HUES48 (cell line): Measurements from ENCODE around the gene DAB1.

ENCODE experiments used
- H3K27ac ChIP-seq: one replicate; pipeline ENCODE4 v1.7.0; 2013; ENCODE audit warnings: low read depth, low read length, inconsistent platforms
- H3K27me3 ChIP-seq: 2 replicates; pipeline ENCODE4 v1.6.1; 2013; ENCODE audit warnings: mild to moderate bottlenecking, low read length; ENCODE audit not compliant: control insufficient read depth, insufficient read depth
- H3K36me3 ChIP-seq: 2 replicates; pipeline ENCODE4 v1.6.1; 2013; ENCODE audit warnings: low read length; ENCODE audit not compliant: control insufficient read depth, insufficient read depth
- H3K4me1 ChIP-seq: 2 replicates; pipeline ENCODE4 v1.6.1; 2013; ENCODE audit warnings: mild to moderate bottlenecking, low read length; ENCODE audit not compliant: control insufficient read depth, insufficient read depth
- H3K4me3 ChIP-seq: 2 replicates; pipeline ENCODE4 v1.5.1; 2013; ENCODE audit warnings: mild to moderate bottlenecking, low read depth, low read length
- H3K9ac ChIP-seq: 2 replicates; pipeline ENCODE4 v1.6.1; 2013; ENCODE audit warnings: mild to moderate bottlenecking, low read depth, low read length, moderate library complexity
- H3K9me3 ChIP-seq: 2 replicates; pipeline ENCODE4 v1.6.1; 2013; ENCODE audit warnings: low read length; ENCODE audit not compliant: control insufficient read depth, insufficient read depth

The DAB1 gene

DNA sequence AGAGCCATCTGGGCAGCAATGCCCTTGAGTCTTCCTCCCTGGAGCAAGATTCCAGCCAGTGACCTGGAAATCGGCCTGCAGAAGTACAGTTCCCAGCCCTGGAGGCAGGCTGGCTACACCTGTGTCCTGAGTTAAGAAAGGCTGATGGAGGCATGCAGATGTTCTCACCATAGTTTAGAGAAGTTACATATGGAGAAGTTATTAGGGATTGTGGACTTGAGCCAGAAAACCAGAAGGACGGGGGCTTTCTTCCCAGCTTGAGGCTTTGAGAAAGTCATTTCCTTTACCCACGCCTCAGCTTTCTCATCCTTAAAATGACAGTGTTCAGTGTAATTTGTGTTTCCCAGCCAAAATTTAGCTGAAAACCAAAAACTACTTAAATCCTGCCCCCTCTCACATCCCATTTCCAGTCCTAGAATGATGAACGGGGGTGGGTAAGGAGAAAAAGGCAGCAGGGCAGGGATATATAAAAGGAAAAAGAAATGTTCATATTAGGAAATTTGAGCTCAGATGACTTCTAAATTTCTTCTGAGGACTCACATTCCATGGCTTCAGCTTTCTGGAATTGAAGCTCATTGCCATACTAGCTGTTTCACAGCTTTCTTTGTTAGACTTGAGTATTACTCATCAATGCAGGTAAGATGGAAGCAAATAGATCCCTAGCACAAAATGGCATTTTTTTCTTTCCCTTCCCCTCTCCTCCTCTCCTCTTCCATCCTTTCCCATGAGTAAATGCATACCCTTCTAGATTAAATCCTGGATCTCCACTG lies 443.7 kb downstream of the DAB1 start:
- Histone ChIP-seq H3K9ac (no peak overlapping the region), H3K27ac (no peak overlapping the region), H3K9me3 (no peaks in the 10 kb centered on the region), H3K4me1 (no peaks in the 10 kb centered on the region), H3K4me3 (no peak overlapping the region), H3K36me3 (no peaks in the 10 kb centered on the region), H3K27me3 (no peaks in the 10 kb centered on the region)

GRCh38 chr1:56978819-56979218 lies 445.0 kb downstream of the DAB1 start:
- Histone ChIP-seq H3K4me3 (no peak overlapping the region), H3K9me3 (no peaks in the 10 kb centered on the region), H3K36me3 (no peaks in the 10 kb centered on the region), H3K9ac (no peak overlapping the region), H3K27ac (no peak overlapping the region), H3K27me3 (no peaks in the 10 kb centered on the region), H3K4me1 (no peaks in the 10 kb centered on the region)

GRCh38 chr1:56977910-56978309 lies 445.9 kb downstream of the DAB1 start:
- Histone ChIP-seq H3K9me3 (no peaks in the 10 kb centered on the region), H3K27ac (no peak overlapping the region), H3K4me1 (no peaks in the 10 kb centered on the region), H3K27me3 (no peaks in the 10 kb centered on the region), H3K4me3 (no peak overlapping the region), H3K9ac (no peak overlapping the region), H3K36me3 (no peaks in the 10 kb centered on the region)

DNA sequence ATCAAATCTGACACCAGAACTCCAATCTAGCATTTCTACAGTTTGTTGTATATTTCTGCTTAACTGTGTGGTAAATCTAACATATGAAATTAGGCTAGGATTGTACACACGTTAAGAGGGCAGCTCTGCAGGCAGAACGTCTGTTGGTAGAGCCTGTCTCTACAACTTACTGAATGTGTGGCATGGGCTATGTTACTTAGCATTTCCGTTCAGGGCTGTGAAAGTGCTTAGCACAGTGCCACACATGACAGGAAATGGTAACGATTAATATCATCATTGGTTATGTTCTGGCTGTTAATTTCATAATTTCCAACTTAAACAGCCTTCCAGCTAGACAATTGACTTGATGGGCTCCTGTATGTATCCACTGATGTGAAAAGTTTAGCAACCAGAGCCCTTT lies 448.4 kb downstream of the DAB1 start:
- Histone ChIP-seq H3K4me3 (no peak overlapping the region), H3K9me3 (no peaks in the 10 kb centered on the region), H3K36me3 (no peaks in the 10 kb centered on the region), H3K4me1 (no peaks in the 10 kb centered on the region), H3K27ac (no peak overlapping the region), H3K27me3 (no peaks in the 10 kb centered on the region), H3K9ac (no peak overlapping the region)

- Histone ChIP-seq H3K27me3 (no peaks in the 10 kb centered on the region), H3K9ac (no peak overlapping the region), H3K9me3 (no peaks in the 10 kb centered on the region), H3K36me3 (no peaks in the 10 kb centered on the region), H3K4me1 (no peaks in the 10 kb centered on the region), H3K27ac (no peak overlapping the region), H3K4me3 (no peak overlapping the region)
Measured at GRCh38 chr1:56973923-56974742, 449.7 kb downstream of the DAB1 start.

DNA sequence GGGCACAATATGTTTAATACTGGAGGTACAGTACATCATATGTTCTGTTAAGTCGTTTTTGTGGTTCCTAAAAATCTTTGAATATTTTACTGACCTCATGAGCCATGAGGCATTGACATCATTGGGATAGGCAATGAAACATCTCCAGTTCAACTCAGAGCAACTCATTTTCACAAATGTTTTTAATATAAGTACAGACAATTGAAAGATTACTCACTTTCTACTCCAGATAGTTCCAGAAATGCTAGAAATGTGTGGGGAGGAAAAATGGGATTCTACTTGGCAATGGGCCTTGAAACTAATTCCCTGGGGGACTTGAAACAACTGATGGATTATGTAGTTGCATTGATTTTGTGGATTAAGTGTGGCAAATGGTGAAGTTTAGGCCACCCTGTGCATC lies 450.9 kb downstream of the DAB1 start:
- no peak overlapping the region for H3K27ac ChIP-seq
- no peaks in the 10 kb centered on the region for H3K9me3 ChIP-seq
- H3K9ac ChIP-seq: no peak overlapping the region
- H3K4me3 ChIP-seq: no peak overlapping the region
- H3K36me3 ChIP-seq: no peaks in the 10 kb centered on the region
- H3K27me3 ChIP-seq: no peaks in the 10 kb centered on the region
- no peaks in the 10 kb centered on the region for H3K4me1 ChIP-seq

DNA sequence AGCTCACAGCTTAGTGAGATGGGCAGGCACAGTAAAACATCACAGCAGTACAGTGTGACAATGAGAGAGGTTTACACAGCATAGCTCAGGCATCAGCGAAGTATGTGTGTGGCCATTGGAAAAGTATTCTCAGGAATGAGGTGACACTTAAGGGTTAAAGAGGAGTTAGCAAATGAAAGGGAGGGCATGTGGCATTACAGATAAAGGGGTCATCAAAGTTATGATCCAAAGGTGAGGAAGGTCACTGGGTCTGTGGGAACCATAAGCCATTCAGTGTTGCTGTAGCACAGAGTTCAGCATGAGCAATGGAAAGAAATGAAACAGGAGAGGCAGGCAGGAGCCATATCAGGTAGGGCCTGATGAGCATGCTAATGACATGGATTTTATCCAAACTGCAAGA lies 453.6 kb downstream of the DAB1 start:
- Histone ChIP-seq H3K4me3 (no peak overlapping the region), H3K9me3 (no peaks in the 10 kb centered on the region), H3K36me3 (no peaks in the 10 kb centered on the region), H3K27me3 (no peaks in the 10 kb centered on the region), H3K27ac (no peak overlapping the region), H3K4me1 (no peaks in the 10 kb centered on the region), H3K9ac (no peak overlapping the region)

- H3K9ac ChIP-seq: no peak overlapping the region
- no peak overlapping the region for H3K27ac ChIP-seq
Measured at GRCh38 chr1:56968878-56969495, 454.9 kb downstream of the DAB1 start.

GRCh38 chr1:56967900-56968832 lies 455.7 kb downstream of the DAB1 start:
- no peaks in the 10 kb centered on the region for H3K4me1 ChIP-seq
- H3K9me3 ChIP-seq: no peaks in the 10 kb centered on the region
- H3K4me3 ChIP-seq: no peak overlapping the region
- H3K9ac ChIP-seq: no peak overlapping the region
- no peak overlapping the region for H3K27ac ChIP-seq
- H3K36me3 ChIP-seq: no peaks in the 10 kb centered on the region
- no peaks in the 10 kb centered on the region for H3K27me3 ChIP-seq

More at GRCh38 chr1:56968878-56969495, 454.9 kb downstream of the DAB1 start:
- Histone ChIP-seq H3K36me3 (no peaks in the 10 kb centered on the region), H3K27me3 (no peaks in the 10 kb centered on the region), H3K4me1 (no peaks in the 10 kb centered on the region), H3K9me3 (no peaks in the 10 kb centered on the region), H3K4me3 (no peak overlapping the region)

- no peak overlapping the region for H3K27ac ChIP-seq
- no peak overlapping the region for H3K9ac ChIP-seq
- no peaks in the 10 kb centered on the region for H3K36me3 ChIP-seq
- no peaks in the 10 kb centered on the region for H3K4me1 ChIP-seq
- H3K9me3 ChIP-seq: no peaks in the 10 kb centered on the region
- H3K4me3 ChIP-seq: no peak overlapping the region
- H3K27me3 ChIP-seq: no peaks in the 10 kb centered on the region
Measured at GRCh38 chr1:56967355-56967754, 456.5 kb downstream of the DAB1 start.
